Astrocyte (in vitro differentiated cells and primary cell): ENCODE results near the gene TRIM23.

Experiments used
- CTCF ChIP-seq: IDR thresholded peaks from 2 replicates; pipeline ENCODE4 v1.5.1; 2011; ENCODE audit warnings: low read depth, mild to moderate bottlenecking, inconsistent platforms, low read length, moderate library complexity; ENCODE audit not compliant: insufficient read depth
- EZH2 ChIP-seq: IDR thresholded peaks from 2 replicates; pipeline ENCODE4 v1.6.1; 2012; ENCODE audit warnings: mild to moderate bottlenecking, low read length, inconsistent platforms; ENCODE audit not compliant: insufficient read depth

GRCh38 chr5:65611524-65611923 lies 12.6 kb downstream of the TRIM23 start:
- TF ChIP-seq CTCF (no peak), EZH2 (no peak)
